Right ventricle myocardium inferior (tissue), 1 donor: ENCODE measurements around the gene ZNF335. TPM values are rescaled to one million over a fixed set of nuclear protein-coding genes. Genes with fewer than 3 reads are reported as not detected.
A peak's percentile ranks its signal among the peaks of the same experiment; 100 is the strongest.

Experiments used
- ATAC-seq: fragments of 200-7000 bp; cut with Tn5 transposase; one replicate; pipeline ENCODE4 v1.9.1; 2020; ENCODE audit warnings: mild to moderate bottlenecking, moderate library complexity
- DNase-seq: peaks from one replicate; pipeline ENCODE4 v3.0.0; 2021; ENCODE audit errors: missing footprints
- intact Hi-C: fragments of 100-400 bp; cut with DNase I; formaldehyde crosslinking; loops from one replicate; pipeline ENCODE4 v1.11.0; 2022
- total RNA-seq: library from RNA; stranded (reverse); fragmentation: NEBNext Ultra II Directional; extraction: Animal tissue kit (Norgen Biotek cat#: 25700); gene quantifications from one replicate; pipeline ENCODE4 v1.2.1, GENCODE V29; 2021
- donor health status: DM: no; HTN: yes; CAD: no; lungs with severe emphysema.

Gene ZNF335
- total RNA-seq, 1 donor from 2014 or later: 9.7 TPM

DNA sequence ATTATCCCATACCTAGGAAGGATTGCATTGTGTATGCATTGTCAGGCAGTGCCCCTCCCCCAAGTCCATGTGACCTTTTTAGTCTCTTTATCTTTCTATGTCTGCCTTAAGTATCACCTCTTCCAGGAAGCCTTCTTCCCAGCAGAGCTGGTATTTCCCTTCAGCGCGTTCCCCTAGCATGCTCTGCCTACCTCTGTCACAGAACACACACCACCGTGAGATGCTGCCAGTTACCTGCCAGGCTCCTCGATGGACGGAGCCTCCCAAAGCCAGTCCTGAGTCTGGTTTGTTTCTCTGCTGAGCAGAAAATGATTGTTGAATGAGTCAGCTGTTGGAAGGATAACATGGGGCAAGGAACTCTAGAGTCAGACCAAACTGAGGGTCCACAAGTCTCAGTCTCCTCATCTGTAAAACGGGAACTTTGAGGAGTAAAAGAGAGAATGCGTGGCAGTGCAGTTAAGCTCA, 11.3 kb upstream of the ZNF335 start:
- ATAC-seq: no peak
- intact Hi-C loops: no loop called here
- DNase-seq: no peak

DNA sequence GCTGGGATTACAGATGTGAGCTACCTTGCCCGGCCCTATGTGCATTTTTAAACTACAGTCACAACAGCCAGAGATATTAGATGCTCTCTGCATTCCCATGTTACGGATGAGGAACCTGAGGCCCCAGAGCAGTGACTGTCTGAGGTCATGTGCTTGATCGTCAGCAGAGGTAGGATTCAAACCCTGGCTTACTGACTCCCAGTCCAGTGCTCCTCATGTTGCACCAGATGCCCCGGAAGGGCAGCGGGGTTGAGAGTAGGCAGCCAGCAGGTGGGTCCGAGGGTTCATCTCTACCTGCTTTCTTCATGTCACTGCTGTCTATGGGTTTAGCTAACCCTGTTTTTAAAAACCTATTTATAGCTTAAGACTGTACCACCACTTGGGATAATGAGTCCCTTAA, 9.3 kb upstream of the ZNF335 start:
- no peak for ATAC-seq
- DNase-seq: no peak
- intact Hi-C loops: no loop called here

DNA sequence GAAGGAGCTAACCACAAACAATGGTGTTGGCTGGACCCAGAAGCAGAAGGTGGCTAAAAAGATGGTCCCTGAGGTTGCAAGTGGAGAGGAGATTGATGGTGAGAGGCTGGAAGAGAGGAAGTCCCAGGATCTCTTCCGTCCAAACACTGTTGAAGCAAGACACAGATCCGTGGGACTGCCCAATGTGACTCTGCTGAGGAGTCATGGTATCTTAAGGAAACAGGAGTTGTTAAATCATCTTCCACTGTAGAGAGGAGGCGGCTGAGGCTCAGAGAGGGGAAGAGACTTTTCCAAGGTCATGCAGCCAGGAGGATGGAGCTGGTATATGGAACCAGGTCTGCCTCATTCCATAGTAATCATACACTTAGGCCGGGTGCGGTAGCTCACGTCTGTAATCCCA, 4.1 kb upstream of the ZNF335 start:
- intact Hi-C loops: no loop called here
- no peak for DNase-seq
- no peak for ATAC-seq

DNA sequence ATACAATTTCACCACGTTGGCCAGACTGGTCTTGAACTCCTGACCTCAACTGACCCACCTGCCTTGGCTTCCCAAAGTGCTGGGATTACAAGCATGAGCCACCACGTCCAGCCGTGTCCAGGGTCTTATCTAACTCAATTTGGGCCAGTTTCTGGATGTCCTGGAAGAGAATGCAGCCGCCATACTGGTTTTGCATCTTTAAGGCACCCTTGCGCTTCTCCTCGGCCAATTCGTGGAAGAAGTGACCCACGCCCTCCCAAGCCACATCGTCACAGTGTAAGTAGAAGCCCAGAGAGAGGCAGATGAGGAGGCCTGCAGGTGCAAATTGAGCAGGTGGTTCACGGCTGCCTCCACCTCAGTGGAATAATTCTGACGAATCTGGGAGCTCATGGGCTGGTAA, 3.7 kb upstream of the ZNF335 start:
- intact Hi-C loops: no loop called here
- DNase-seq: no peak
- no peak for ATAC-seq

DNA sequence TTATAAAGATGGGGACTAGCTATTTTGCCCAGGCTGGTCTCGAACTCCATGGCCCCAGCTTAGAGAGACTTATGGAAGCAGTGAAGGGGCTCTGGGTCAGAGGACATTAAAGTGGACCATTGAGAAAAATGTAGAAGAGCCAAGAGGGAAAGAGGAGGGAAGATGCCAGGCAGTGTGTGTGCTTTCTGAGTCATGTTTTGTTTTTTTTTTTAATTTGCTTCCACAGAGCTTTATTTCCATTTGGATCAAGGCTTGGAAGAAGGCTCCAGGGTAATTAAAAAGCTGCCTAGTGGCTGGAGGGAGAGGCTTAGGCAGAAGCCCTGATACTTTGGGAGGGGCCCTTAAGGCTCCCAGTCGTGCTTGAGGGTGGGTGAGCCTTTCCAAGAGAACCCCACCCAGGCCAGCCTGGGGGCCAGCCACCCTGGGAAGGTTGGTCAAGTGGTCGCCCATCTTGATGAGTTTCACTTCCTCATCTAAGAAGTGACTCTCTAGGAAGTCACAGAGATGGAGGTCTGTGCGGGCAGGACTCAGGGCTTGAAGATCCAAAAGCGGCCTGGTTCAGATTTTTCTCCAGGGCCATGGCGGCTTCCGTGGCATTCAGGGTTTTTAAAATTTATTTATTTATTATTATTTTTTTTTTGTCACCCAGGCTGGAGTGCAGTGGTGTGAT, 3.0 kb upstream of the ZNF335 start:
- no peak for ATAC-seq
- intact Hi-C loops: loop anchor here (5.0 kb wide), 1 partner anchor 183 kb away; the partner anchor contains the start of genes DNTTIP1 and WFDC3

DNA sequence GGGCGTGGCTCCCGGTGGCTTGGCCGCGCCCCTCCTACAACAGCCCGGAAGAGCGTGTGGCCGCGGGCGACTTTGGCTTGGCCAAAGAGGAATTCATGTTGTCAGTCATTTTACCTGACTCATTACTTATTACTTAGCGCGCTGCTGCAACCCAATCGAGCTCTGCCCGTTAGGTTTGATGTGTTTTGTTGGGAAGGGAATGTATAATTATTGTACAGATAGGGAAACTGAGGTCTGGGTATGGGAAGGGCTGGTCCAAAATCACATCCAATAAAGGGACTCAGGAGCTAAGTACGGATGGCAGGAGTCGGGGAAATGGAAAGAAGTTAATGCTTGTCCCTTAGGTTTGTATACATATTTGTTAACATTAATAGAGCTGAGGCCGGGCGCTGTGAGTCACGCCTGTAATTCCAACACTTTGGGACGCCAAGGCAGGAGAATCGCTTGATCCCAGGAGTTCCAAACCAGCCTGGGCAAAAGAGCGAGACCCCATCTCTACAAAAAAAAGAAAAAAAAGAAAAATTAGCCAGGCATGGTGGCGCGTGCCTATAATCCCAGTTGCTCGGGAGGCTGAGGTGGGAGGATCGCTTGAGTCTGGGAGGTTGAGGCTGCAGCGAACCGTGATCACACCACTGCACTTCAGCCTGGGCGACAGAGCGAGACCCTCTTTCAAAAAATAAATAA, 639 bp upstream of the ZNF335 start:
- intact Hi-C loops: loop anchor here (2.0 to 5.0 kb wide), 2 partner anchors 38 to 180 kb away; partner anchors contain the start of genes DNTTIP1, PCIF1 and WFDC3
- ATAC-seq: no peak
- no peak for DNase-seq

More for the DNA sequence above, 3.0 kb upstream of the ZNF335 start:
- DNase-seq: no peak

DNA sequence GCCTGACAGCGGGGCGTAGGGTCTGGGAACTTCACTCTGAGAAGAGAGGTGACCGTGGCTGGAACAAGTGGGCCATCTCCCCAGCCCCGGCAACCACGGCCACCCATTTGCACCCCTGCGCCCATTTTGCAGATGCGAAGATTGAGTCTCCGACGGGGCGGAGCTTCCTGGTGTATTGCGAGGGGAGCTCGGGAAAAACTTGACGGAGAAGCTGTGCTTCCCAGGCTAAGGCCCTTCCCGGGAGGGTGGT, 653 bp downstream of the ZNF335 start:
- DNase-seq (no peak), ATAC-seq (no peak)
- intact Hi-C loops: loop anchor here (2.0 to 5.0 kb wide), 2 partner anchors 81 to 179 kb away; partner anchors contain the start of genes CTSA, DNTTIP1, NEURL2 and WFDC3

DNA sequence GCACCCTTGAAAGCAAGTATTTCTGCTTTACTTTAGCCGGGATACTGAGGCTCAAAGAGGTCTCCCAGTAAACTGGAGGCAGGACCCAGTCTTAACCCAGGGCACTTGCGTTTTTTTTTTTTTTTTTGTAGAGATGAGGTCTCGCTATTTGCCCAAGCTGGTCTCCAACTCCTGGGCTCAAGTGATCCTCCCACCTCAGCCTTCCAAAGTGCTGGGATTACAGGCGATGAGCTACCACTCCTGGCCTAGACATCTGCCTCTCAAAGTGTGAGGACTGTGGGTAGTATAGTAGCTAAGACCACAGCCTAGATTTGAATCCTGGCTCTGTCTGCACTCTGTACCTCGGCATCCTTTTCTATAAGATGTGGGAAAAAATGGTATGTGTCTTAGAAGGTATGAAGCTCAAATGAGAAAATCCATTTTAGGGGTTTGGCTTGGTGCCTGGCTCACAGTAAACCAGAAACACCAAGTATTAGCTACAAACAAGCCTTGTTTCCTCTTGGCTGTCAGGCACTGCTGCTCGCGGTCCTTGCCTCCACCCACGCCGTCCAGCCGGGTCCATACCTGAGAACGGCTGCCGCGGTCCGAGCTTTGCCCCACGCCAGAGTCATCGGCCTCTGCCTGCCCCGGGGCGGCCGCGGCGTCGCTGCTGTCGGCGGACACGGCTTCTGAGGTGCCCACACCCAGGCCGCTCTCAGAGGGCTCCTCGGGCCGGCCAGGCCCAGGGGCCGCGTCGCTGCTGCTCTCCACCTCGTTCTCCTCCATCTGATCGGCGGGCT, 1.2 kb downstream of the ZNF335 start:
- ATAC-seq: peak; percentile 0
- DNase-seq: no peak
- intact Hi-C loops: loop anchor here (2.0 to 5.0 kb wide), 2 partner anchors 80 to 179 kb away; partner anchors contain the start of genes CTSA, DNTTIP1, NEURL2 and WFDC3

DNA sequence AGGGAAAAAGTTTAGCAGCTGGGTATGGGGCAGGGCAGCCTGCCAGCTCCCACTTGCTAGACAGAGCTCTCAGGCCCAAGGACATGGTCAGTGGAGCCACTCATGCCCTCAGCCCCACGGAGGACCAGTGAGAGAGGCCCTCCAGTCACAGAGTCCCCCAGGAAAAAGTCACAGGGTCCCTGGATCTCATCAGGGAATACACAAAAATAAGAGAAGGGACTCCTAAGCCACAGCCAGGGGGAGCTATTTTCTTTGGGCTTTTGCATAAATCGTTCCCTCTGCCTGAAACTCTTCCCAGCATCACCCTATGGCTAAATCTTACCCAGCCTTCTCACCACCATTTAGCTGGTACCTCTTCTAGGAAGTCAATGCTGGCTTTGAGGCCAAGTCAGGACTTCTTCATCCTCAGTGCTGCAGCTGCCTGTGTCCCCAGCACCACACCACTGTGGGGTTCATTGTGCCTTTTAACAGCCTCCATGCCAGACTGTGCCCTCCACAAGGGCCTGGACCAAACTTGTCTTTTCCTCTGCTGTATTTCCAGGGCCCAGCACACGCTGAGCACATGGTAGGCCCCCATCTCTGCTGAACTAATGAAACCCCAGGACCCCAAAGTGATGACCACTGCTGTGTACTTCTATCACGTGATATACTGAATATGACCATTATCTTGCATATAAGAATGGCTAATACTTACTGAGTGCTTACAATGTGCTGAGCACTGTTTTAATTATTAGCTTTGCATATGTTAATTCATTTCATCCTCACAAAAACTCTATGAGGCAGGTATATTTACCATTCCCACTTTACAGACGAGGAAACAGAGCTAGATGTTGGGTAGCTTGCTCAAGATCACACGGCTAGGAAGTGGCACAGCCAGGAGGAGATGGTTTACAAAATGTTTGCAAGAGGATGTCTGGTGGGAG, 2.0 kb downstream of the ZNF335 start:
- DNase-seq (no peak), ATAC-seq (no peak)
- intact Hi-C loops: loop anchor here (2.0 to 5.0 kb wide), 2 partner anchors 79 to 178 kb away; partner anchors contain the start of genes CTSA, DNTTIP1, NEURL2 and WFDC3

DNA sequence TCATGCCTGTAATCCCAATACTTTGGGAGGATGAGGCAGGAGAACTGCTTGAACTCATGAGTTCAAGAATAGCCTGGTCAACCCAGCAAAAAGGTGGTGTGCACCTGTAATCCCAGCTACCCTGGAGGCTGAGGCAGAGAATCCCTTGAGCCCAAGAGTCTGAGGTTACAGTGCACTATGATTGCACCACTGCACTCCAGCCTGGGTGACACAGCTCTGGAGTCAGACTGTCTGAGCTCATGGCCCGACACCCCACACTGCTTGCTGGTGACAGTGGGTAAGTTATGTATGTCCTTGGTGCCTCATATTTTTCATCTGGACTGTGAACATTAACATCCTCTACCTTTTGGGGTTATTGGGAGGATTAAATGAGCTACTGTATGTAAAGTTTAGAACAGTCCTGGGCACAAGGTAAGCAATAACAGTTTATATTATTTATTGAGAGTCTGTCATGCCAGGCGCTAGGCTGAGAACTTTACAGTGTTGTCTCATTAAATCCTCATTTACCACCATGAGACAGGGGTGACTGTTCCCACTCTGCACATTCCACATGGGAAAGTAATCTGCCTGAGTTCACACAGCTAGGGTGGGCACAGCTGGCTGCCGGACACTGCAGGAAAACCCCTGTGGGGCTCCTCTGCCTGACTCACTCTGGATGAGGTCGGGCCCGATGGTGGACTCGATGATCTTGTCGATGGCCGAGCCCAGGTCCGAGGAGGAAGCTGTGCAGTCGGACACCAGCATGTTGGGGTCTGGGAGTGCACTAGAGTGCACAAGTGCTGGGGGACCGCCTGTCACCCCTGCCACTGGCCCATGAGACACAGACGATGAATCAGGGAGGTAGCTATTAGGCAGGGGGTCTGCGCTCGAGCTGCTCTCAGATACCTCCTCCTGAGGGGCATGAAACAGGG, 2.9 kb downstream of the ZNF335 start:
- ATAC-seq (no peak), DNase-seq (no peak)
- intact Hi-C loops: no loop called here

DNA sequence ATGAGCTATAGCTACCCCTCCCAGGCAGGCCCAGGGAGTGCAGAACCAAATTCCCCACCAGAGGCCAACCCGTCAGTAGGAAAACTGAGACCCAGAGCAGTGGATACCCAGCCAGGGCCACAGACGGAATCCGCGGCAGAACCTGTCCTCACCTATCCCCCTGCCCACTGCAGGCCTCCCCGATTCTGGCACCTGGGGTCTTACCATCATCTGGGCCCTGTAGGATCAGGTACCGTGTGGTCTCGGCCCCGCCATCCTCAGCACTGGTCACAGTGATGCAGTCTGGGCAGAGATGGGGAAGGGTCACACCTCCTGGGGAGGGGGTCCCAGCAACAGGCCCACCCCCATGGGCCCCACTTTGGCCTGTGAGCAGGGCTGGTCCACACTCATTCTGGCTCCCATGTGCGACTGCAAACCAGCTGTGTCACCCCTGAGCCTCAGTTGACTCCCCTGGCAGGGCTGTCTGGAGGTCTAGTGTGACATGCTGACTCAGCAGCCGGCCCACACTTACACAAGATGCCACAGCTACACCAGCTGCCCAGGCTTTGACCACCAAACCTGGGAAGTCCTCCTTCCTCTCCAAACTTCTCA, 3.8 kb downstream of the ZNF335 start:
- intact Hi-C loops: no loop called here
- DNase-seq (no peak), ATAC-seq (no peak)

DNA sequence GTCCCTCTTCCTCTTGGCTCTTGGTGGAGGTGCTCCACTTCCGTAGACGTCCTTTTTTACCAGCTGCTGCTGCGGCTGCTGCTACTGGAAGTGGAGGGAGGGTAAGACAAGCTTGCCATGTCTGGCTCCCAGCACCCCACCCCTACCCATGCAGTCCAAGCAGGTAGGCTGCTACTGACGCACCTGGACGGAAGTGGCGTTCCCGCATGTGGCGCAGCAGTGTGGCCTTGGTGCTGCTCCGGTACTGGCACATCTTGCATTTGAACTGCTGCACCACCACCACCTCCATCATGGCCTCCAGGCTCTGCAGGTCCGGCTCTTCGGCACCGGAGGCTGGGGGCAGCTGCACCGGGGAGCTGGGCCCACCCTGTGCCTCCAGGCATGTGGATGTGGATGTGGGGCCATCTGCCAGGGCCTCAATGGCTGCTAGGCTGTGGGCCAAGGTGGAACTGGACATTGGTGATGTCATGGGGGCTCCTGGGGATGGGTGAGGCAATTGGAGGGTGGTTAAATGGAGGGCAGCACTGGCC, 4.4 kb downstream of the ZNF335 start:
- intact Hi-C loops: no loop called here
- DNase-seq: no peak
- no peak for ATAC-seq

DNA sequence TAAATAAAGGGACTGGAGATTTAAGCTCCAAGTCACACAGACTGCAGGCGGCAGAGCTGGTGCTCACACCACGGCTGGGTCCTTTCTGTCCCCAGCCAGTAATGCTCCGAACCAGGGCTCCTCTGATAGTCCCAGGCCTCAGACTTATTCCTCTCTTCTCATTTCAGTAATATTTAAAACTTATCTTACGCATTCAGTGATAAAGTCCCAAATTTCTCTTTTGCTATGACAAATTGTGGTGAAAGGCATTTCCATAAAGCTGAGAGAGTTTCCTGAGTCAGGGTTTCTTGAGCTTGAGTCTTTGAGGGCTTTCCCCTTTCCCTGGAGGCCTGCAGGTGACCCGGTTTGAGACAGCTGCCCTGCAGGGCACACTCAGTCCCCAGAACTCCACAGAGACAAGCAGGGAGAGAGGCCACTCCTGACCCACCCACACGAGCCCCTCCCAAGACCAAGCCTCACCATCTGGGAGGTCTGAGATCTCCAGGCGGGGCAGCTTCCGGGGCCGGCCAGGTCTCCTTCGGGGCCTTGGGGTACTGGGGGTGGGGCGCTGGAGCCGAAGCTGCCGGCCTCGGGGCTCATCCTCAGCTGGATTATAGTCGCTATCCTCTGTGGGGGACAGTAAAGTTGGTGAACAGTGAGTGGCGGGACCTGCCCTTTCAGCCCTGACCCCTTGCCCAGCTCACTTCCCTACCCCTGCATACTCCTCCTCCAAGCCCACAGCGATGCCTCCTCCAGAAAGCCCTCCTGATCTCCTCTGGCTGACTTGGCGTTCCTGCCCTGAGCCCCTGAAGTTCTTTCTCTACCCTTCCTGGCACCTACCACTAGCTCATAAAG, 6.6 kb downstream of the ZNF335 start:
- ATAC-seq: no peak
- intact Hi-C loops: no loop called here

DNA sequence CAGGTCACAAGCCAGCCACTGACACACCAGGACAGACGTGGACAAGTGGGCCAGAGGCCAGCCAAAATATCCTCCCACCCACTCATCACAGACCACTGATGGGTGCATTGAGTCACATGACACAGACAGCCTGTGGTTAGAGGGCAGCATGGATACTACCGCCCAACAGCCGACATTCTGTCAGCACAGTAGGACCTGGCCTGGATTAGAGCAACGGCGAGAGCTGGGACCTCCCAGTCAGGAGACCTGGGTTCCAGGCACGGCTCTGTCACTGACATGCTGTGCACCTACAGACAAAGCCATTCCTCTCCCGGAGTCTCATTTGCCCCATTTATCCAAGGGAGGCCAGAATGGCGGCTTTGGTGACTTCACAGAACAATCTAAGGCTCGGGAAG, 8.0 kb downstream of the ZNF335 start:
- no peak for DNase-seq
- intact Hi-C loops: no loop called here

More for the DNA sequence above, 6.6 kb downstream of the ZNF335 start:
- DNase-seq: no peak

DNA sequence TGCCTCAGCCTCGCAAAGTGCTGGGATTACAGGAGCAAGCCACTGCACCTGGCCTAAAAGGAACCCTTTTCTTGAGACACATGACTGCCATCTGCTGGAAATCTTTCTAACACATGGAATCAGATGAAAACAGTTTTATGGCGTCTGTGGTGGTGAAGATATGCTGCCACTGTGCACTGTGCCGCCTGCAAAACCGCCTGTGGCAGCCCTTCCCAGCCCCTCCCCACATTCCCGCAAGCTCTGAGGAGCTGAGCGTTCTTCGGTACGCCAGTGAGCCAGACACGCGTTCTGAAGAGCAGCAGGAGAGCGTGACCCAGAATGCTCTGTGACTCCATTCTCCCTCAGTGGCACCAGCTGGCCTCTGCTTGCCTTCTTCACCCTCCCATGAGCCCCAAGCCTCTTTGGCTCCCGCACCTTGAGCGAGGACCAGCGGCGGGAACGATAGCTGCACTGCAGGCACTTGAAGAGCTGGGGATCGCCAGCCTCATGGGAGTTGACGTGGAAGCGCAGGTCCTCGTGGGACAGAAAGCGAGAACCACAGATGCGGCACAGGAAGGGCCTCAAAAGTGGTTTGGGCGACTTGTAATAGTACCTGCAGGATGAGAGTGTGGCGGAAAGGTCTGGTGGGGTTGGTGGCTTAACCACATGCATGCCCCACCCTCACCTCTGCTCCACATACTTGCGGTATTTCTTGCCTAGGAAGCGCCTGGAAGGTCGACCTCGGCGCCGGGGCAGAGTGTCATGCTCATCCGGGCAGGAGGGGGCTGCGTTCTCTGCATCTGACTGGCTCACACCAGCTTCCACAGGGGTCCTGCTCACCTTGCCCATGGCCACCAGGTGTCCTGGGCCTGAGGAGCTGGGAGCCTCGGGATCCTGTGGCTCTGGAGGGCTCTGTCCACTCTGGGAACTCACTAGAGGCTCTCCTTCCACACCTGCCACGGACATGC, 8.7 kb downstream of the ZNF335 start:
- ATAC-seq: no peak
- intact Hi-C loops: no loop called here

More for the DNA sequence above, 8.0 kb downstream of the ZNF335 start:
- ATAC-seq: no peak

More for the DNA sequence above, 8.7 kb downstream of the ZNF335 start:
- DNase-seq: no peak
